Measurements from ENCODE around the gene SLC26A2. TPM values are rescaled to one million over a fixed set of nuclear protein-coding genes. Genes with fewer than 3 reads are reported as not detected.

SLC26A2 gene
- total RNA-seq, 1 donor from 2014 or later: 48.1 TPM

DNA sequence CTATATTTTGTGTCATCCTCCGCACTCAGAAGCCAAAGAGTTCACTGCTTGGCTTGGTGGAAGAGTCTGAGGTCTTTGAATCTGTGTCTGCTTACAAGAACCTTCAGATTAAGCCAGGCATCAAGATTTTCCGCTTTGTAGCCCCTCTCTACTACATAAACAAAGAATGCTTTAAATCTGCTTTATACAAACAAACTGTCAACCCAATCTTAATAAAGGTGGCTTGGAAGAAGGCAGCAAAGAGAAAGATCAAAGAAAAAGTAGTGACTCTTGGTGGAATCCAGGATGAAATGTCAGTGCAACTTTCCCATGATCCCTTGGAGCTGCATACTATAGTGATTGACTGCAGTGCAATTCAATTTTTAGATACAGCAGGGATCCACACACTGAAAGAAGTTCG is 20.6 kb downstream of the SLC26A2 start:
- H3K27me3 Mint-ChIP-seq (ENCODE audit: low read depth): no peaks in the 10 kb centered on the region
- no peak for DNase-seq (ENCODE audit: low spot score)
- H3K4me3 Mint-ChIP-seq (ENCODE audit: unreplicated experiment): no peak overlapping the region
- H3K4me1 Mint-ChIP-seq (ENCODE audit: low read depth): peaks cover 5% of the 10 kb centered on the region
- no peak overlapping the region for H3K27ac Mint-ChIP-seq (ENCODE audit: unreplicated experiment)
- TF ChIP-seq, protein P1, sequence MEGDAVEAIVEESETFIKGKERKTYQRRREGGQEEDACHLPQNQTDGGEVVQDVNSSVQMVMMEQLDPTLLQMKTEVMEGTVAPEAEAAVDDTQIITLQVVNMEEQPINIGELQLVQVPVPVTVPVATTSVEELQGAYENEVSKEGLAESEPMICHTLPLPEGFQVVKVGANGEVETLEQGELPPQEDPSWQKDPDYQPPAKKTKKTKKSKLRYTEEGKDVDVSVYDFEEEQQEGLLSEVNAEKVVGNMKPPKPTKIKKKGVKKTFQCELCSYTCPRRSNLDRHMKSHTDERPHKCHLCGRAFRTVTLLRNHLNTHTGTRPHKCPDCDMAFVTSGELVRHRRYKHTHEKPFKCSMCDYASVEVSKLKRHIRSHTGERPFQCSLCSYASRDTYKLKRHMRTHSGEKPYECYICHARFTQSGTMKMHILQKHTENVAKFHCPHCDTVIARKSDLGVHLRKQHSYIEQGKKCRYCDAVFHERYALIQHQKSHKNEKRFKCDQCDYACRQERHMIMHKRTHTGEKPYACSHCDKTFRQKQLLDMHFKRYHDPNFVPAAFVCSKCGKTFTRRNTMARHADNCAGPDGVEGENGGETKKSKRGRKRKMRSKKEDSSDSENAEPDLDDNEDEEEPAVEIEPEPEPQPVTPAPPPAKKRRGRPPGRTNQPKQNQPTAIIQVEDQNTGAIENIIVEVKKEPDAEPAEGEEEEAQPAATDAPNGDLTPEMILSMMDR (IDR thresholded peaks at IDR 0.05): no peak
- H3K36me3 Mint-ChIP-seq (ENCODE audit: low read depth): peaks cover 19% of the 10 kb centered on the region
- no peaks in the 10 kb centered on the region for H3K9me3 Mint-ChIP-seq (ENCODE audit: low read depth)

DNA sequence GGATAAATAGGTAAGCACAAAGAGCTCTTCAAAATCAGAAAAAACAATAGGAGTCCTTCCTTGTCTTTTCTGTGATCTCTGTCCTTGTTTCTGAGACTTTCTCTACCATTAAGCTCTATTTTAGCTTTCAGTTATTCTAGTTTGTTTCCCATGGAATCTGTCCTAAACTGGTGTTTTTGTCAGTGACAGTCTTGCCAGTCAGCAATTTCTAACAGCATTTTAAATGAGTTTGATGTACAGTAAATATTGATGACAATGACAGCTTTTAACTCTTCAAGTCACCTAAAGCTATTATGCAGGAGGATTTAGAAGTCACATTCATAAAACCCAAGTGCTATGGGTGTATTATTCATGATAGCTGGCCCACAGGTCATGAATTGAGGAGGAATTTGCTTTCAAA is 21.9 kb downstream of the SLC26A2 start:
- no peaks in the 10 kb centered on the region for H3K27me3 Mint-ChIP-seq (ENCODE audit: low read depth)
- TF ChIP-seq, protein P1 (IDR thresholded peaks at IDR 0.05): no peak
- H3K36me3 Mint-ChIP-seq (ENCODE audit: low read depth): peaks cover 20% of the 10 kb centered on the region
- DNase-seq (ENCODE audit: low spot score): no peak
- no peaks in the 10 kb centered on the region for H3K9me3 Mint-ChIP-seq (ENCODE audit: low read depth)
- H3K4me3 Mint-ChIP-seq (ENCODE audit: unreplicated experiment): no peak overlapping the region
- H3K4me1 Mint-ChIP-seq (ENCODE audit: low read depth): no peaks in the 10 kb centered on the region
- H3K27ac Mint-ChIP-seq (ENCODE audit: unreplicated experiment): no peak overlapping the region

DNA sequence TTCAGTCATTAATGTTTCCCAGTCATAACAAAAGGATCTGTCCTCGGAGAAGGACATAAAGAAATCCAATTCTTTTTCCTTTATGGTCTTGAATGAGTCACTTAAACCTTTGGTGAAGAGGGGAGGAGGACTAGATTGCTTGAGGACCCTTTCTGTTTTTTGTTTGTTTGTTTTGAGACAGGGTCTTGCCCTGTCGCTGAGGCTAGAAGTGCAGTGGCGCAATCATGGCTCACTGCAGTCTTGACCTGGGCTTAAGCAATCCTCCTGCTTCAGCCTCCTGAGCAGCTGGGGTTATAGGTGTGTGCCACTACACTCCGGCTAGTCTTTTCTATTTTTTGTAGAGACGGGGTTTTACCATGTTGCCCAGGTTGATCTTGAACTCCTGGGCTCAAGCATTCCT is 27.6 kb downstream of the SLC26A2 start:
- Mint-ChIP-seq H3K4me3 (ENCODE audit: unreplicated experiment) (no peak overlapping the region), H3K27ac (ENCODE audit: unreplicated experiment) (no peak overlapping the region), H3K36me3 (ENCODE audit: low read depth) (peaks cover 1% of the 10 kb centered on the region), H3K4me1 (ENCODE audit: low read depth) (peaks cover 4% of the 10 kb centered on the region), H3K27me3 (ENCODE audit: low read depth) (no peaks in the 10 kb centered on the region), H3K9me3 (ENCODE audit: low read depth) (no peaks in the 10 kb centered on the region)
- no peak for DNase-seq (ENCODE audit: low spot score)
- TF ChIP-seq, protein P1 (IDR thresholded peaks at IDR 0.05): no peak

DNA sequence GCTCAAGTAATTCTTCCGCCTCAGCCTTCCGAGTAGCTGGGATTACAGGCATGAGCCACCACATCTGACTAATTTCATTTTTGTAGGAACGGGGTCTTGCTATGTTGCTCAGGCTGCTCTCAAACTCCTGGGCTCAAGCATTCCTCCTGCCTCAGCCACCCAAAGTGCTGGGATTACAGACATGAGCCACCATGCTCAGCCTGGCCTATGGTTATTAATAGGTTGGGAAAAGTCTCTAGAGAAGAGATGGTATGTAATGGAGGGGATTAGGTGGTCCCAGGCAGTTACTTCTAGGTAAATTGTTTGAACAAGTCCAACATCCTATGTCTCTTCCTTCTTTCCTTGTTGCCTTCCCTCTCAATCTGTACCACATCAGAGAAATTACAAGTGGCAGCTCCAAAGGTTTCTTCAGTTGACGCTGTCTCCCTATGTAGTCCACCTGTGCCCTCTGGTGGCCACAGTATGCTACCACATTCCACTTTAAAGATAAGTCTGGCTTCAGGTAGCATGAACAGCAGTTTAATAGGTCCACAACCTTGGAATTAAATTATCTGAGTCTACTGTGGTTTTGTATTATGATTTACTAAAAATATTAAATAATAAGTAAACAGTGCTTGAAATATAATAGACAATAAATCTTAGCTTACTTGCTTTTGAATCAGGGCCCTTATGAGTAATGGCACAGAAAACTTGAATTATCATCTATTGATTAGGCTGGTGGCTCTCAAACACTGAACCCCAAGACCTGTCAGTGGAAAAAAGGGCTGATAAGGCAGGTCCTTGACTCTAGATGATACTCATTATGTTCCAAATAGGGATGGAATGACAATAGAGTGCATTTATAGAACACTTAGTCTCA is 30.2 kb downstream of the SLC26A2 start:
- Mint-ChIP-seq H3K9me3 (ENCODE audit: low read depth) (no peaks in the 10 kb centered on the region), H3K4me1 (ENCODE audit: low read depth) (peaks cover 23% of the 10 kb centered on the region), H3K4me3 (ENCODE audit: unreplicated experiment) (no peak overlapping the region), H3K27me3 (ENCODE audit: low read depth) (no peaks in the 10 kb centered on the region), H3K36me3 (ENCODE audit: low read depth) (peaks cover 1% of the 10 kb centered on the region), H3K27ac (ENCODE audit: unreplicated experiment) (peak overlapping the region; percentile 6)
- no peak for DNase-seq (ENCODE audit: low spot score)
- TF ChIP-seq, protein P1 (IDR thresholded peaks at IDR 0.05): peak; percentile 96

DNA sequence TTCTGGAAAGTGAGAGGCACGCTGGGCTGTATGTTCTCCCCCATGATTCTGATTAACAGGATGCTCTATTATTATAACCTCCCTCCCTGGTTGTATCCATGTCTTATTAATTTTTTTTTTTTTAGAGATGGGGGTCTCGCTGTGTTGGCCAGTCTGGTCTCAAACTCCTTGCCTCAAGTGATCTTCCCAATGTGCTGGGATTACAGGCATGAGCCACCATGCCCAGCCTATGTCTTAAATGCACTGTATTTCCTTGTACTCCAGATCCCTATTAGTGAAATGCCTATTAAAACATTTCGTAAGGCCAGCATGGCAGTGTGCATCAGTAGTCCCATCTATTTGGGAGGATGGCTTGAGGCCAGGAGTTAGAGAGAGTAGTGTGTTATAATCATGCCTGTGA is 32.9 kb downstream of the SLC26A2 start:
- H3K4me1 Mint-ChIP-seq (ENCODE audit: low read depth): peaks cover 23% of the 10 kb centered on the region
- TF ChIP-seq, protein P1 (IDR thresholded peaks at IDR 0.05): no peak
- H3K27ac Mint-ChIP-seq (ENCODE audit: unreplicated experiment): no peak overlapping the region
- H3K9me3 Mint-ChIP-seq (ENCODE audit: low read depth): no peaks in the 10 kb centered on the region
- no peak overlapping the region for H3K4me3 Mint-ChIP-seq (ENCODE audit: unreplicated experiment)
- H3K27me3 Mint-ChIP-seq (ENCODE audit: low read depth): no peaks in the 10 kb centered on the region
- peaks cover 3% of the 10 kb centered on the region for H3K36me3 Mint-ChIP-seq (ENCODE audit: low read depth)
- DNase-seq (ENCODE audit: low spot score): no peak
